ENCODE measurements around the gene FAM174C.

DNA sequence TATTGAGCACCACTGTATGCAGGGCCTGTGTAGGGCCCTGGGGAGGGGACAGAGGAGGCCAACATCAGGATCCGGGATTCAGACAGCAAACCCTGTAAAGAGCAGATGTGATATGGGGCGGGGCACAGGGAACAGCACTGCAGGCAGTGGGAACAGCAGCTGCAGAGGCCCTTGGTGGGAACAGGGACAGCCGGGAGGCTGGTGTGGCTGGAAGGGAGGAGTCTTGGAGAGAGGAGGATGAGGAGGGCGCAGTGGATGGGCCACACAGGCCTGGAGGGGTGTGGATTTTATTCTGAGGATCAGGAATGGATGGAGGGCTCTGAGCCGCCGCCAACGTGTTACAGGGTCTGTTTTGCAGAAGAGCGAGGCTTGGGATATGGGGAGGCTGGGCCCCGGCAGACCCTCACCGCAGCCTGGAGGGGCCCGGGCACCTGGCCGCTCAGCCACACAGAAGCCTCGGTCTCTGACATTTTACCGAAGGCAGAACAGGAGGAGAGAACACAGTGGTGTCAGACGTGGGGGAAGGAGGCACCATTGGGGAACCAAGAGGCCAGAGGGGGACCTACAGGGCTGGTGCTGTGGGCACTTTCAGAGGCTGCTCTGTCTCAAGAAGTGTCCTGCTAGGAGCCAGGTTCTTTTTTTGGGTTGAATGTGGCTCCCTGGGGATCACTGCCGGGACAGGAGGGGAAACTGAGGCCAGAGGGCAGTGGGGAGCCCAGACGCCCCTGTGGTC is 17.3 kb downstream of the FAM174C start:
- TF ChIP-seq, protein P1, sequence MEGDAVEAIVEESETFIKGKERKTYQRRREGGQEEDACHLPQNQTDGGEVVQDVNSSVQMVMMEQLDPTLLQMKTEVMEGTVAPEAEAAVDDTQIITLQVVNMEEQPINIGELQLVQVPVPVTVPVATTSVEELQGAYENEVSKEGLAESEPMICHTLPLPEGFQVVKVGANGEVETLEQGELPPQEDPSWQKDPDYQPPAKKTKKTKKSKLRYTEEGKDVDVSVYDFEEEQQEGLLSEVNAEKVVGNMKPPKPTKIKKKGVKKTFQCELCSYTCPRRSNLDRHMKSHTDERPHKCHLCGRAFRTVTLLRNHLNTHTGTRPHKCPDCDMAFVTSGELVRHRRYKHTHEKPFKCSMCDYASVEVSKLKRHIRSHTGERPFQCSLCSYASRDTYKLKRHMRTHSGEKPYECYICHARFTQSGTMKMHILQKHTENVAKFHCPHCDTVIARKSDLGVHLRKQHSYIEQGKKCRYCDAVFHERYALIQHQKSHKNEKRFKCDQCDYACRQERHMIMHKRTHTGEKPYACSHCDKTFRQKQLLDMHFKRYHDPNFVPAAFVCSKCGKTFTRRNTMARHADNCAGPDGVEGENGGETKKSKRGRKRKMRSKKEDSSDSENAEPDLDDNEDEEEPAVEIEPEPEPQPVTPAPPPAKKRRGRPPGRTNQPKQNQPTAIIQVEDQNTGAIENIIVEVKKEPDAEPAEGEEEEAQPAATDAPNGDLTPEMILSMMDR (IDR thresholded peaks at IDR 0.05) = no peak
- TF ChIP-seq POLR2AphosphoS5 (IDR thresholded peaks at IDR 0.05) = no peak
- TF ChIP-seq POLR2A (IDR thresholded peaks at IDR 0.05) = no peak
- TF ChIP-seq EP300 (IDR thresholded peaks at IDR 0.05) = no peak
